Endometrial microvascular endothelial cells (primary cell): ENCODE results near the gene FANCC. TPM values are rescaled to one million over a fixed set of nuclear protein-coding genes. Genes with fewer than 3 reads are reported as not detected.

Experiments used
- in situ Hi-C: cut with HindIII; loops from 2 replicates; pipeline ENCODE4 v1.10.0; 2017; ENCODE audit warnings: low sequenced_read_pairs, low pct_unique_long_range_greater_than_20kb; ENCODE audit errors: inconsistent ontology term
- total RNA-seq: library from RNA; depleted of rRNA; stranded (reverse); fragments of >200 nt; gene quantifications from one replicate; pipeline ENCODE4 v1.2.3, GENCODE V29; 2015; ENCODE audit errors: inconsistent ontology term

FANCC gene, protein sequence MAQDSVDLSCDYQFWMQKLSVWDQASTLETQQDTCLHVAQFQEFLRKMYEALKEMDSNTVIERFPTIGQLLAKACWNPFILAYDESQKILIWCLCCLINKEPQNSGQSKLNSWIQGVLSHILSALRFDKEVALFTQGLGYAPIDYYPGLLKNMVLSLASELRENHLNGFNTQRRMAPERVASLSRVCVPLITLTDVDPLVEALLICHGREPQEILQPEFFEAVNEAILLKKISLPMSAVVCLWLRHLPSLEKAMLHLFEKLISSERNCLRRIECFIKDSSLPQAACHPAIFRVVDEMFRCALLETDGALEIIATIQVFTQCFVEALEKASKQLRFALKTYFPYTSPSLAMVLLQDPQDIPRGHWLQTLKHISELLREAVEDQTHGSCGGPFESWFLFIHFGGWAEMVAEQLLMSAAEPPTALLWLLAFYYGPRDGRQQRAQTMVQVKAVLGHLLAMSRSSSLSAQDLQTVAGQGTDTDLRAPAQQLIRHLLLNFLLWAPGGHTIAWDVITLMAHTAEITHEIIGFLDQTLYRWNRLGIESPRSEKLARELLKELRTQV
- total RNA-seq, result 4.6 TPM

DNA sequence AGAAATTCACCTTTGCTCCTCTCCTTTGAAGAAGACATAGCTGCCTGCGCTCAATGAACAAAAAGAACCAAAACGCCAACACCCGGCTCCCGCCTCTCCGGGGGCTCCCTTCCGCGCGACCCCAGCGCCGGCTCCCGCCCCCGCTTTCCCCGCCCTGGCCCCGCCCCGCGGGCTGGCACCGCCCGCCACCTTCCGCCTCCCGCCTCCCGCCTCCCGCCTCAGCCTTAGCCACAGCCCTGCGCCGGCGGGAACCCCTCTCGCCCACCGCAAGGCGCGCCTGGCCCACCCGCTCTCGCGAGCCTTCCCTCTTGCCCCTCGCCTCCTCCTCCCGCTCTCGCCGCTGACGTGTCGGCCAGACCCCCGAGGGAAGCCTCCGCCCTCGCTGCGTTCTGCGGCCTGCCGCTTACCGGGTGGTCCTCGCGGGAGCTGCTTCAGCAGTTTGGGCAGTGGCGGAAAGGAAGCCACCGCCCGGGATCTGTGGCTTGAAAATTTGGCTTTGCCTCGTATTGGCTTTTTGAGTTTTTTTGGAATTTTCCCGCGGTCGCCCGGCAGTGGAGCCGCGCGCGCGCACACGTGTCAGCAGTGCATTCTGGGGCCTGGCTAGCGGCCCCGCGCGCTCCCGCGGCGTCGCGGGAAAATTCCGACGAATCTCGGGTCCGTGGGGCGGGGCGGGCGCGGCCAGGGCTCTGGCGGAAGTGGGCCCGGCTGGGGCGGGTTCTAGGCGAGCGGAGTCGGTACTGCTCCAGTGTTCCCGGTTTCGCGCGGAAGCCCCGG, at the start of gene FANCC:
Gene FANCC (minus strand): TSS at position 591 of the 774 bp plus-strand sequence. CDS start 68,418 bp downstream, outside the sequence.
- in situ Hi-C loops, result no loop called here

DNA sequence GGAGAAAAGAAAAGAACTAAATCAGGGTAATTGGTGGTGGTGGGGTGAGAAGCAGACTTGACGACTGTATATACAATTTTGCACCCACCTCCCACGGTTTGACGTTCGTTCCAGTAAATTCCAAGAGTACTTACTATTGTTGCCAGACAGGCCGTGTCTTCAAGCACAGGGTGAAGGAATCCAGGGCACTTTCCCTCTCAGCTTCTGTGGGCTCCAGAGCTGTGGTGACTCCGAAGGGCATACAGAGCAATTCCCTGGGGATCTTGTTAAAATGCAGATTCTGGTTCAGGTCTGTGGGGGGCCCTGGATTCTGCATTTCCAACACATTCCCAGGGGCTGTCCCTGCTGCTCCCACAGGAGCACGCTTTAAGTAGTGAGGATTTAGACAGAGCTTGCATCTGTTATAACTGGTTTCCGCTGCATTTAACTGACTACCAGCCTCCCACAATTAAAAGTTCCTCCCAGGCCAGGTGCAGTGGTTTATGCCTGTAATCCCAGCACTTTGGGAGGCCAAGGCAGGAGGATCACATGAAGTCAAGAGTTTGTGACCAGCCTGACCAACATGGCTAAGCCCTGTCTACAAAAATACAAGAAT, 49.3 kb upstream of the FANCC start:
- in situ Hi-C loops, result no loop called here

DNA sequence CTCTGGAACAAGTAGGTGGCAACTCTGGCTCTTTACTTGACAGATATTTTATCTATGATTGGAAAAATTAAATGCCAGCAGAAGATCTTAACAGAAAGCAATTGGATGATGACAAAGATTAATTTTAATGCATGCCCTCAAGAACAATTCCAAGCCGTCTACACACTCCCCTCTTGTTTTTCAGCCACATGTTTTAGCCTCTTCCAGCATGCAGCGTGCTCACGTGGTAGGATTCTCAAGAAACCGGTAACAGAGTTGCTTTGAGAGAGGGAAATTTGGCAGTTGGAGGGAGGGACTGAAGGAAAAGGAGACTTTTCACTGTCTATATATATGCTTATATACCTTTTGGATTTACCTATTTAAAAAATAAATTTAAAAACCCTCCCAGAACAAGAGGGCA, 48.3 kb upstream of the FANCC start:
- in situ Hi-C loops, result no loop called here

DNA sequence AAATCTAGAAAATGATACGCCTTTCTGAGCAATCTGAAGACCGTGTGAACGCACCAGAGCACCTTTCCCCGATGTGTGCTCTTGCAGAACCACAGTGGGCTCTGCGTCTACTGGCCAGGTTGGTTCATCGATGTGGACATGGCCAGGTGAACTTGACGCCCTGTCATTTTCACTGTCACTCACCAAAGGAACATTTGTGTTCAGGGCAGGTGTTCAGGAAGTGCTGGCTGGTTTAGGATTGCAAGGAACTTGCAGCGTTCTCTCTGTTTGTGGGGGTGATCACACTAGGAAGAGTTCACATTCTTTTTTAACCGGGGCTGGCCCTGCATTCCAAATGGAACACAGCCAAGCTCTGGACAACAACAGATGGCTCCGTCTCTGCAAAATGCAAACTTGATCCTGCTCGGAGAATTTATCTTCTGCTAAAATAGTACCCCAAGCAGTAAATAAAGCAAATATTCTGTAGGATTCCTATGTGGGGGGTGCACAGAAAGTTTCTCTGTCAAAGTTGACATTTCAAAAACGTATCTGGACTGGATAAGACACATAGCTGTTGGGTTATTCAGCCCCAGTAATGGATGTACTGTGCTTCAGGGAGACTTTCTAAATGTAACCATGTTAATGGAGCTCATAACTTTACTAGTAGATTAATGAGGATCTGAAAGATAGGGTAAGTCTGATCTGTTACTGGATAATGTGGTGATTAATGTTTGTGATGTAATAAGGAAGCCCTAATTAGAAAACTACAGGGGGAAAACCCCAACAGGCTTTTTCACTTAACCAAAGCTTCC, 45.7 kb upstream of the FANCC start:
- in situ Hi-C loops, result no loop called here

DNA sequence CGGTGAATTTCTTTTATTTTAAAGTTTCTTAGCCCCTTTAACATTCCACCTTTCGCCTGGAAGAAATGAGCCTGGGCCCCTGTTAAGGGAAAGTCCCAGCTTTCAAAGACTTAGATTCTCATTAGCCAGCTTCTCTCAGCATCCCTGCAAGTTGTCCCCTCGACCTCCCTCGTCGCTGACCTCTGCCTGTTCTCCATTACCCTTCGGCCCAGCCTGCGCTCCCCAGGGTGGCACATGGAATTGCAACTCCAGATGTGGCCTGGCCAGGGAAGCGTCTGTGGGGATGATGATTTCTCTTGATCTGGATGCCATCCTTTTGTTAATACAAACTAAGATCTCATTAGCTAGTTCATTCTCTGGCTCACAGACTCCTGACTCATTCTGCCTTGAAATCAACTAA, 43.4 kb upstream of the FANCC start:
- in situ Hi-C loops, result no loop called here

DNA sequence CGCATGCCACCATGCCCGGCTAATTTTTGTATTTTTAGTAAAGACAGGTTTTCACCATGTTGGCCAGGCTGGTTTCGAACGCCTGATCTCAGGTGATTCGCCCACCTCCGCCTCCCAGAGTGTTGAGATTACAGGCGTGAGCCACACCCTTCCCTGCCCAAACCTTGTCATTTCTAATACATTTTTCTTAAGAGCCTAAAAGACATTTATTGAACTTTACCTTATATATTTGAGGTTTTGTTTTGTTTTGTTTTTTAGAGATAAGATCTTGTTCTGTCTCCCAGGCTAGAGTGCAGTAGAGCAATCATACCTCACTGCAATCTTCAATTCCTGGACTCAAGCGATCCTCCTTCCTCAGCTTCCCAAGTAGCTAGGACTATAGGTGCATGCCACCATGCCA, 39.8 kb upstream of the FANCC start:
- in situ Hi-C loops, result no loop called here

DNA sequence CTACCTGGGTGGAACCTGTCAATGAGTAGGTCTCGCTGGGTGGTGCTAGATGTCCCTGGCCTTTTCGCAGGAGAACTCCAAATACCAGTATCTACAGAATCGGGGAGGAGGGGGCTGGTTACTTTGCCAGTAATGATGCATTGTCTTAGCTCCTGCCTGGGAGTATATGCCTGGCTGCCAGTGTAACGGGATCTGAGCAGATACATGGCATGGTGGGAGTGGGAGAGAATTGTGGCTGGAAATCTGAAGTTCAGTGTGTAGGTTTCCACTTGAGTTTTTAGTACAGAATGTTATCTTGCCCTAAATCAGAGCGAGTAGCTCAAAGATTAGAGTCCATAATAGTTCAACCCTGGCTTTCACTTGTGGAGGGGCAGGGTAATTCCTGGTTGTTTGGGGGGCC, 38.0 kb upstream of the FANCC start:
- in situ Hi-C loops, result no loop called here

DNA sequence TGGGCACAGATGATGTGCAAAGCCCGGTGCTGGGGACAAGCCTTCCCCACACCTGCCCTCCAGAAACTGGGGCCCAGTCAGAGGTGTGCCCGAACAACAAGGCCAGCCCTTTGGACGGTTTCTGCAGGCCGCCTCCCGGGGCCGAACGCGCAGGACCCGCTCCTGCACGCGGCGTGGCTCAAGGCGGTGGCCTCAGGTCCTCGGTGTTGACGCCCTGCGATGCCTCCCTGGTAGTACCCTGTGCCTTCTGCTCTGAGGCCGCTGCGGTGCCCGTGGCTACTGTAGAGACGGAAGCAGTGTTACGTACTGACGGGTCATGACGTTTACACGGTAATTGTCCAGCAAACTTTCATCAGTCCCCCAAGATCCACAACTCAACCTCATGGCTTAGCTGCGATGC, 33.5 kb upstream of the FANCC start:
- in situ Hi-C loops, result no loop called here

DNA sequence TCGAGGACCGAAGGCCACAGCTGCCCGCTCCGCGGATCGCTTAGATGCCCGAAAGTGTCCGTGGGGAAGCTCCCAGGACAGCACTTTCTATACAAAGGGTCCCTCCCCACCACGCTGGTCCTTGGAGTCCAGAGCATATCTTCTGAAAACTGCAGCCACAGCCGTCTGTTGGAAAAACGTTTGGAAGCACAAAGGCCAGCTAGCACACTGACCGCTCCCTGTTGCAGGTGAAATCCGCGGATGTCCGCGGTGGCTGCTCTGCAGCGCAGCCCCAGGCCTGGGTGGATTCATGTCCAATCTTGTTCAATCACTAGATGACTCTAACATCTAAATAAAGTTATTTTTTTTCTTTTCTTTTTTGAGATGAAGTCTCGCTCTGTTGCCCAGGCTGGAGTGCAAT, 32.8 kb upstream of the FANCC start:
- in situ Hi-C loops, result no loop called here

DNA sequence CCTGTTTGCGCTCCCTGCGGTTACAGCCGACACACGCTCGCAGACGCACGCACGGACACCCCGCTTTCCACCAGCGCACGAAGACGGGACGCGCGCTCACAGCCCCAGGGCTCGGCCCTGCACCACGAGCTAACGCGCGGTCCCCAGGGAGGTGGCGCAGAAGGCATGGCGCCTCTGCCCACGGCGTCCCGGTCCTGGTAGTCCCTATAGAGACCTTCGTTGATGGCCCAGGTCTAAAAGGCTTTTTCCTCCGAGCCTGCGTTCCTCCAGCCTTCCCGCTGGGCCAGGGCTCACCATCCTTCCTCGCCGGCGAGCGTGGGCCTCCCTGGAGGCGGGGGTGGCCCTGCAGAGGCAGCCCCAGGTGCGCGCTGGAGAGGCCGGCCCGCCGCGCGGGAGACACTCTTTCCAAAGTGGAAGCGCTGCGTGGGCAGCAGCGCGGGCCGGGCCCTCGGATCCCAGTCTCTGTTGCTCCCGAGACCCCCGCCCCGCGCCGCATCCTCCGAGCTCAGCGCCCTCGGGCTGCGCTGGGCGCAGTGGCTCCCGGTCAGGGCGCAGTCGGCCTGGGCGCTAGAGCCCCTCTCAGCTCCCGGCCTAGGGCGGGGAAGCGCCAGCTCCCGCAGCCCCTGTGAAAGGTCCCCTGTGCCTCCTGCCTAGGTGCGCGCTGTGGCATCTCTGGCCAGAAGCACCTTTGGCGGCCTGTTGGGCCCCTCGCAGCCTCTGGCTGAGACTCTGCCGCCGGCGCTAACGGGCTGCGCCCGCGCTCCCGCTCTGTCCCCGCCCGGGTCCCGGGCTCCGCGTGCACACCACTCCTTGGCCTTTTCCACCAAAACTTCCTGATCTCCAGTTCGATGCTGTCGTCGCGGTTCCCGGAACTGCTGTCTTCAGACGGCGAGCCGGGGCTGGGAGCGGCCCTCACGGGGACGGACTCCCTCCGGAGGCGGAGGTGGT, 31.9 kb upstream of the FANCC start:
- in situ Hi-C loops, result no loop called here

DNA sequence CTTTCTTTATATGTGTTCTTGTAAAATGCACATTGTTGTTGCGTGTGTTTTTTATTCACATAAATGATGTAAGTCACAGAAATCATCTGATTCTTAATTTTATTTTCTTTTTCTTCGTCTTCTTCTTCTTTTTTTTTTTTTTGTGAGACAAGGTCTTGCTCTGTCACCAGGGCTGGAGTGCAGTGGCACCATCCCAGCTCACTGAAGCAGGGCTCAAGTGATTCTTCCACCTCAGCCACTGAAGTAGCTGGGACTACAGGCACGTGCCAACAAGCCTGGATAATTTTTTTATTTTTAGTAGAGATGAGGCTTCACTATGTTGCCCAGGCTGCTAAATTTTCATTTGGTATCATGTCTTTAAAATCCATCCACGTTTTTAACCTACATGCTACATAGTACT, 28.5 kb upstream of the FANCC start:
- in situ Hi-C loops, result no loop called here

DNA sequence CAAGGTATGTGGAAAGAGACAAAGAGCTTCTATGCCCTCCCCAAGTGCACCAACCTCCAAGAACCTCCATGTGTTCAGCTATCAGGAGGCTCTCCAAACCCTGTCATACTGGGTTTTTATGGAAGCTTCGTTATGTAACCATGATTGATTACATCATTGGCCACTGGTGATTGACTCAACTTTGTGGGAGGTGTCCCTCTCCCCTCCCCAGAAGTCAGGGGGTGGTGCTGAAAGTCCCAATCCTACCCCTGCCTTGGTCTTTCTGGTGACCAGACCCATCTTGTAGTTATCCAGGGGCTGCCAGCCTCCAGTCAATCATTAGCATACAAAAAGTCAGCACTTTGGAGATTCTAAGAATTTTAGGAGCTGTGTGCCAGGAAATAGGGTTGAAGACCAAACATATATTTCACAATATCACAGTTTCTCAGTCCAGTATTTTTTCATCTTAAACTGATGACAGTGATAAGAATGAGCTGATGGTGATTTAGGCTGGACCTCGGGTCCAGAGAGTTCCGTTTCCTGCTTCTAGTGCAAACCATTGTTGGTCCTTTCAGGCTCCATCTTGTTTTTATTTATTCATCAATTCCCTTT, 27.3 kb upstream of the FANCC start:
- in situ Hi-C loops, result no loop called here

DNA sequence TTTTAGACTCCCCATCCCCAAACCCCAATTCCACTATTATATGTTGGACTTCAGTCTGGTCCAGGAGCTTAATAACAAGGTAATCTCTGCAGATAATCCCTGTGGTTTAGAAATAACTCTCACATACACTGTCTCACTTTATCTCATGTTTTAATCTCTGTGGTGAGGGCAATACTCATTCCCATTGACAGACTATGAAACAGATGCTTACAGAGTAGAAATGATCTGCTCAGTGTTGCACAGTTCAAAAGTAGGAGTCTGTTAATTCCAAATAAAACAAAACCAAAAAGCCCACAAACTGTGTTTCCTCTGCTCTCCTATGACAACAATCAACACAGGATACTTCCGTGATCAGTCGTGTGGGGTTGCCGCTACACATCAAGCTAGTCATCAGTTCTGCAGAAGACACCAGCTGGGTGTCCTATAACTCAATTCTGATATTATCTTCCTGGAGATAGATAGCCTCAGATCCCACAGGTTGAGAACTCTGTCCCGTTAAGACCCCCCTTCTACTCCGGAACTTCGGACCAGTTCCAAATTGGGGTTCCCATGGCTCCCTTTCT, 26.3 kb upstream of the FANCC start:
- in situ Hi-C loops, result no loop called here

DNA sequence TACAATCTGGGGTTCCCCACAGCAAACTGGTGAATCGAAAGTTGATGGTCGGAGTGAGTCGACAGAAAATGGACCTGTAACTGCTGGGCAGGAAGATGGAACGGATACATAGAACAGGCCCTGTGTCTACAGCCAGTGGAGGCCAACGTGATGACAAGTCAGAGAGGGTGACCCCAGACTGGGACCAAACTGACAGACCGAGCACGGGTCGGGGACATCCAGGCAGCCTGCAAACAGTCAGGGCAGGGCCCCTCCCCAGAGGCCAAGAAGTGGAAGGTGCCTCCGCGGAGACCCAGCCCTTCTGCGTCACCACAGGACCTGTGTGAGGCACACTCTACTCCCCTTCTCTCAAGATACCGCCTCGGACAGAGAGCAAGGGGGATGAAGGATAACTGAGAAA, 25.1 kb upstream of the FANCC start:
- in situ Hi-C loops, result no loop called here

DNA sequence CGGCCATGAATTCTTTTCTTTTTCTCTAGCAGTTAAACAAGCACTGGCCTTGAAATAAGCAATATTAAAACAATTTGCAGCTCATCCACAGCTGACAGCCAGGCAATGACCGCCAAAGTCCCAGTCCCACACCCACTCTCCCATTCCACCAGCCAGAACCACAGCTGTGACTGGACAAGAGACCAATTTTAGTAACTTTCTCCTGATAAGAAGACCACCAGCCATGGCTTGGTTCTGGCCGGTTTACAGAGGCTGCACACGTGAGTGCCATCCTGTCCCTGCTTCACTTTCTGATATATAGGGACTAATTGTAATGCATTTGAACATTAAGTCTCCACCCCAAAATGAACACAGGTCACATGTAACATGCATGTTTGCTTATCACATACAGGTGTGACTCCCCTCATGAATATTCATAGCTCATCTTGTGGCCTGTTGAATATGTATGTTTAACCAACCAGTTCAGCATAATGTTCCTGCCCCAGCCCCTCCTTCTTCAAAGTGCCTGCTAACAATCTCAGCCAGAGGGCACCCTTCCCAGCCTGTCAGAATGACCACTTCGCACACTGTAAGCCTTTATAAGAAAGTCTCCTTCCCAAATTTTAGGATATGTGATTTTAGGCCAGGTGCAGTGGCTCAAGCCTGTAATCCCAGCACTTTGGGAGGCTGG, 23.9 kb upstream of the FANCC start:
- in situ Hi-C loops, result no loop called here

DNA sequence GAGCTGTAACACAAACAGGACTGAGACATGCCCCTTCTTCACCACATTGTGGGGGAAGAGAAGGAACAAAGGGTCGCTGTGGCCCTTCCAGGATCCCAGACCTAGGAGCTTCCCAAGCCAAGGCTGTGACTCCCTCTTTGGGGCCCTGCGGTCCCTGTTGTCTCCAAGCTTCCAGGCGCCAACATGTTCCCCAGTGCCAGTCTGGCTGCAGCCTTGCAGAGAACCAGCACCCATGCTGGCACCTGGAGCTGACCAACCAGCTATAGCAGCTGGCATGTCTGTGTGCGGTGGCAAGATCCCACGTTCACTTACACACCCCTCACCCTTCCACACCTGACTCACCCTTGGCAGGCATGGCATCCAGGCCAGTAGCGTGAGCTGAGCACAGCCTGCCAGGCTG, 20.7 kb upstream of the FANCC start:
- in situ Hi-C loops, result no loop called here

DNA sequence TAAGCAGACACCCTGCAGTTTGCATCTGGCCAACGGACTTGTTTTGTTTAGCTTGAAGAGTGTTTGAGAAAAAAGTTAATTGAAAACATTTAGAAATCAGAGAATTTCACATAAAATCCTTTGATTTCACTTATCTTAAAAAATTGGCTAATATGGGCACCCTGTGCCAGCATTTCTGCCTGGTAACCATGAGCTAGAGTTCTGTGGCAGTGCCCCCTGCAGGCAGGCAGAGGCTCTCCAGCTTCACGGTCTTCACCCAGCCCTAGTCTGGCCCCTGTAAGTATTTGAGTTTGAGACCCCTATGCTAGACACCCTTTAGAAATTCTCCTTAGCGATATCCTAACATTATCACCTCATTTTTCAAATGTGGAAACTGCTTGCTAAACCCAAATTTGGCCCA, 18.8 kb upstream of the FANCC start:
- in situ Hi-C loops, result no loop called here
